A549 treated with CpdA at 1 μM for 4 hours (cell line): Measurements from ENCODE around the gene PRKD1. TPM values are rescaled to one million over a fixed set of nuclear protein-coding genes. Genes with fewer than 3 reads are reported as not detected.

Experiments used
- total RNA-seq: library from RNA; stranded (reverse); fragments of 200-300 nt; extraction: Qiagen RNA extraction; gene quantifications from 5 replicates; pipeline ENCODE4 v1.2.3, GENCODE V29; 2022; ENCODE audit warnings: low read depth

PRKD1 gene
- 2.2 to 2.8 TPM (median 2.4 TPM) in 5 replicates for total RNA-seq

DNA sequence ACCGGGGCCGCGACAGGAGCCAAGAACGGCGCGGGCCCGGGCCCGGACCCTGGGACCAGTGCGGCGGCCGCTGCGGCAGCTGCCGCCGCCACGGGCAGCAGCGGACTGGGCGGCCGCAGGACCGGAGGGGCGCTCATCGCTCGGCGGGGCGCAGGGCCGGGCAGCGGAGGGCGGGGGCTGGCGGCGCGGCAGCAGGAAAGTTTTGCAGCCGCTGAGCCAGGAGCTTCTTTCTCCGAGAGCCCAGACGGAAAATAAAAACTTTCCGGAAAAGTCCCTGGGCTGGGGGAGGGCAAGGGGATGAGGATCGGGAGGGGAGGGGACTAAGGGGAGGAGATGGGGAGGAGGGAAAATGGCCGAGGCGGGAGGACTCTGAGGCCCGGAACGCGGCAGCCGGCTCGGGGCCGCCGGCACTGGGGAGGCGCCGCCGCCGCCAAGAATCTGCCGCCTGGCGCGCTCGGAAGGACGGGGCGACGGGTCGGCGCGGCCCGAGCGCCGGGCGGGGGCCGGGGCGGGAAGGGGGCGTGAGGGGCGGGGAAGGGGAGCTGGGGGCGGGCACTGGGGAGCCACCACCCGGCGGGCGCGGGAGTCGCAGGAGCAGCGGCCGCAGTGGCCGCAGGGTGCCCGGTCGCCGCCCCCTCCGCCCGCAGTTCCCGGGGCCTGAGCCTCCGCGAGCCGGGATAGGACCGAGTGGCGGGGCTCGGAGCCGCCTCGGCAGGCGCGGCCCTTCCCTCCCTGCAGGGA lies at the start of gene PRKD1:
PRKD1 (minus strand) TSS at position 472 of the 741 bp plus-strand sequence.

